ENCODE data around the gene LUZP2.

GRCh38 chr11:24636291-24636629 lies 139.4 kb downstream of the LUZP2 start:
- no peak for TF ChIP-seq CTCF (IDR thresholded peaks at IDR 0.05)
- TF ChIP-seq EZH2 (IDR thresholded peaks at IDR 0.05; ENCODE audit: borderline replicate concordance, insufficient read depth, low read depth, low read length, poor library complexity, severe bottlenecking), result no peak
